ENCODE data around the gene CACNG7.

DNA sequence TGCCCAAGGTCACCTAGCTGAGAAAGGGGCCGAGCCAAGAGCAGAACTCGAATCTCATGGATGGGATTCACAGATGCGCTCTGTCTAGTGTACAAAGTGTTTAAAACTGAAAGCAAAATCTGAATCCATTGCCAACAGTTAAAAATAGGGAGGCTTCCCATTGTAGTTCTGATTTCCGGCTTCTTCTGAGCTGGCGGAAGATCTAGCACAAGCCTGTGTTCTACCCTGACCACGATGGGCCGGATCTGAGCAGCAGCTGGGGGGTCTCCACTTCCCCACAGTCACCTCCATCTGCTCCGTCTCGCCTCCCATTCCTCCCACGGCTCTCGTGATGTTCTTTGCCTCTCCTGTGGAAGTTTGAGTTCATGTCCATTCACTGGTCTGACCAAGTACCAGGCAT lies 56.0 kb downstream of the CACNG7 start:
- TF ChIP-seq, protein P1, sequence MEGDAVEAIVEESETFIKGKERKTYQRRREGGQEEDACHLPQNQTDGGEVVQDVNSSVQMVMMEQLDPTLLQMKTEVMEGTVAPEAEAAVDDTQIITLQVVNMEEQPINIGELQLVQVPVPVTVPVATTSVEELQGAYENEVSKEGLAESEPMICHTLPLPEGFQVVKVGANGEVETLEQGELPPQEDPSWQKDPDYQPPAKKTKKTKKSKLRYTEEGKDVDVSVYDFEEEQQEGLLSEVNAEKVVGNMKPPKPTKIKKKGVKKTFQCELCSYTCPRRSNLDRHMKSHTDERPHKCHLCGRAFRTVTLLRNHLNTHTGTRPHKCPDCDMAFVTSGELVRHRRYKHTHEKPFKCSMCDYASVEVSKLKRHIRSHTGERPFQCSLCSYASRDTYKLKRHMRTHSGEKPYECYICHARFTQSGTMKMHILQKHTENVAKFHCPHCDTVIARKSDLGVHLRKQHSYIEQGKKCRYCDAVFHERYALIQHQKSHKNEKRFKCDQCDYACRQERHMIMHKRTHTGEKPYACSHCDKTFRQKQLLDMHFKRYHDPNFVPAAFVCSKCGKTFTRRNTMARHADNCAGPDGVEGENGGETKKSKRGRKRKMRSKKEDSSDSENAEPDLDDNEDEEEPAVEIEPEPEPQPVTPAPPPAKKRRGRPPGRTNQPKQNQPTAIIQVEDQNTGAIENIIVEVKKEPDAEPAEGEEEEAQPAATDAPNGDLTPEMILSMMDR (IDR thresholded peaks at IDR 0.05; ENCODE audit: poor library complexity, severe bottlenecking) = no peak
- TF ChIP-seq EZH2 (IDR thresholded peaks at IDR 0.05; ENCODE audit: borderline replicate concordance, insufficient read depth, low read length, poor library complexity, severe bottlenecking) (no peak), EP300 (conservative IDR thresholded peaks at IDR 0.05; ENCODE audit: poor library complexity, severe bottlenecking) (no peak)
- TF ChIP-seq, protein P2, sequence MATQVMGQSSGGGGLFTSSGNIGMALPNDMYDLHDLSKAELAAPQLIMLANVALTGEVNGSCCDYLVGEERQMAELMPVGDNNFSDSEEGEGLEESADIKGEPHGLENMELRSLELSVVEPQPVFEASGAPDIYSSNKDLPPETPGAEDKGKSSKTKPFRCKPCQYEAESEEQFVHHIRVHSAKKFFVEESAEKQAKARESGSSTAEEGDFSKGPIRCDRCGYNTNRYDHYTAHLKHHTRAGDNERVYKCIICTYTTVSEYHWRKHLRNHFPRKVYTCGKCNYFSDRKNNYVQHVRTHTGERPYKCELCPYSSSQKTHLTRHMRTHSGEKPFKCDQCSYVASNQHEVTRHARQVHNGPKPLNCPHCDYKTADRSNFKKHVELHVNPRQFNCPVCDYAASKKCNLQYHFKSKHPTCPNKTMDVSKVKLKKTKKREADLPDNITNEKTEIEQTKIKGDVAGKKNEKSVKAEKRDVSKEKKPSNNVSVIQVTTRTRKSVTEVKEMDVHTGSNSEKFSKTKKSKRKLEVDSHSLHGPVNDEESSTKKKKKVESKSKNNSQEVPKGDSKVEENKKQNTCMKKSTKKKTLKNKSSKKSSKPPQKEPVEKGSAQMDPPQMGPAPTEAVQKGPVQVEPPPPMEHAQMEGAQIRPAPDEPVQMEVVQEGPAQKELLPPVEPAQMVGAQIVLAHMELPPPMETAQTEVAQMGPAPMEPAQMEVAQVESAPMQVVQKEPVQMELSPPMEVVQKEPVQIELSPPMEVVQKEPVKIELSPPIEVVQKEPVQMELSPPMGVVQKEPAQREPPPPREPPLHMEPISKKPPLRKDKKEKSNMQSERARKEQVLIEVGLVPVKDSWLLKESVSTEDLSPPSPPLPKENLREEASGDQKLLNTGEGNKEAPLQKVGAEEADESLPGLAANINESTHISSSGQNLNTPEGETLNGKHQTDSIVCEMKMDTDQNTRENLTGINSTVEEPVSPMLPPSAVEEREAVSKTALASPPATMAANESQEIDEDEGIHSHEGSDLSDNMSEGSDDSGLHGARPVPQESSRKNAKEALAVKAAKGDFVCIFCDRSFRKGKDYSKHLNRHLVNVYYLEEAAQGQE (IDR thresholded peaks at IDR 0.05; ENCODE audit: borderline replicate concordance) = no peak
